SW 1271 (cell line): Measurements from ENCODE around the gene FILIP1L.

Experiments
- DNase-seq, 2 experiments: peaks; one replicate each; lab custom pipeline; 2025; lab: John Stamatoyannopoulos, UW

The FILIP1L gene

DNA sequence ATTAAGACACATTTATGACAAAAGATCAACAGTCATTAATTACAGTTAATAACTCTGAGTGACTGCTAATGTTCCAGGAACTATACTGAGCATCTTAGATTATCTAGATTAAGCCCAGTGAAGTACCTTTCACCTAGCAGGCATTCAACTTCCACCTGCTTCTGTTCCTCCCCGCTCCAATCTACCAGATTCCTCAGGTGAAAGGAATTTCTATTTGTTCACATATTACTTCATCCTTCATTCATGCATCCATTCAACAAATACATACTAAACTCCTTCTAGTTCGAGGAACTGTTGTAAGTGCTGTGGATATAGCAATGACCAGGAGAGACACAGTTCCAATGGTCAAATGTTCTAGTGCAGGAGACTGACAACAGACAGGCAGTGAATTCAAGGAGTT lies 139.3 kb downstream of the FILIP1L start:
- DNase-seq = no peak

DNA sequence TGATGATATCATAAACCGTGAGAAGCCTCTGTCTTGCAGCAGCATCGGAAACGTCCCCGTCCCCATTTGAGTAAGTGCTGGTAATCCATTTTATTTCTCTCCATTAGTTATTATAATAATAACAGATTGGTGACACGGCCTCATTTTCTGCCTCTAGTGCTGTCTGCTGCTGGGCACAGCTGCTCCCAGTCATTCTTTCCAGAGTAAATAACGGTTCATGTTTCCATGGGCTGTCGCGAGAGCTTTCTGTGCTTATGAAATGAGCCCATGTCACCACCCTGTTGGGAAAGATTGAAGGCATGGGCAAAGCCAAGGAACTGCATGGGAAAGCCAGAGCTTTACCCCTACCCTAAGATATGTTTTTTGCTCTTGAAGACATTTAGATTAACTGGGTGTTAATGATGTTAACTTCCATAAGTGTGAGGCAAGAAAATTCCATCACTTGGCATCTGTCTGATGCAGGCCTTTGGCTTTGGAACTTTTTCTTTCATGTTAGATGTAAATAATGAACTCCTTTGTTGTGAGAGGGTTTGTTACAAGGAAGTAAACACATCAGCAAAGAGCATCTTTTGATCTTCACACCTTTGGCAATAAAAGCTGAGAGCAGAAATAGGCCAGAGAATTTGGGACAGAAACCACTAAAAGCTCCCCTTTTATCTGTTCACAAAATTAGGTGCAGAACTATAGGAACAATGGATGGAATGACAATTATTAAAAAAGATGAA lies 141.8 kb downstream of the FILIP1L start:
- DNase-seq = no peak

DNA sequence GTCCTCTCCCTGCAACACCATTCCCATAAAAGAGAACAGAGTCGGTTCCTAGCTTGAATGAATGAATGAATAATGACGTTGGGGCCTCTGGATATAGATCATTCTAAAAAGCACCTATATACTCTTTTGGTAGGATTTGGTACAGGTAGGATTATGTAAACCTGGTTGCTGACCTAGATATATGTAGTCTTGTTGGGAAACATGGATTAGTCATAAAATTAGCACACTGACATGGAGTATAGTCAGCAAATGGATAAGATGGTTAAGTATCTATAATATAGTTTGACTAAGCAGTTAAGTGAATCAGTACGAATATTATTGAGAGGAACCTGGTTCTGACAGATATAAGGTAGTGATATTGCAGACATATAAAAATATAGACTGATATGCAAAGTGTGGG lies 142.5 kb downstream of the FILIP1L start:
- DNase-seq = no peak

DNA sequence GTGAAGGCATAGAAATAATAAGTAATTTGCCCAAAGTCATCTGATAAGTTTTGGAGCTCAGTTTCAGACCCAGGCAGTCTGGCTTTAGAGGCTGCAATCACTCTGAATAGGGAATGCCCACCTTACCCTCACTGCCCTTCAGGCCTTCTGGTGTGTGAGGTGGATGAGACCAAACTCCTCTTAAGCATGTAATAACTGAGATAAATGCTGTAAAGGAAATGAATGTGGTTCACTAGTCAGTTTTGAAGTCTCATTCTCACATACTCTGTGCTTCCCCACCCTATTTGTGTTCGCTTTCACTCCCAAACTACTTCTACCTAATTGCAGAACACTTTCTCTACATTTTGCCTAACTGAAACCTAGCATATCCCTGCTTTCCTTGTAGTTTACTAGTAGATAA lies 144.1 kb downstream of the FILIP1L start:
- DNase-seq = no peak

DNA sequence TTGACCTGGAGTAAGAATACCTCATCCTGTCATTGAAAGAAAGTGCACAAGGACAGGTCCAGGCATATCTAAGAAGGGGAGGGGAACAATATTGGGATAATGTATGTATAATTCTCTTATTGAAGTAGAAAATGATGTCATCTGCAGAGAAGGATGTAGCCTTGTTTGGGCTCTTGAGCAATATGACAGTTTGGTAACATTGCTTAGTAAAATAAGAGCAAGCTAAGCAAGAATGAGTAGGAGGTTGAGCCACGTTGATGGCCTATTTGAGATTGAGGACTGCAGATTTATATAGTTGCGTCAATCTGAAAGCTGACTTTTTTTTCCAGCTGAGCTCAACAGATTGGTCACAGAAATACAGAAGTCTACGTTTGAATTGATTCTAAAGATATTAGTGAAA lies 145.2 kb downstream of the FILIP1L start:
- DNase-seq = no peak

DNA sequence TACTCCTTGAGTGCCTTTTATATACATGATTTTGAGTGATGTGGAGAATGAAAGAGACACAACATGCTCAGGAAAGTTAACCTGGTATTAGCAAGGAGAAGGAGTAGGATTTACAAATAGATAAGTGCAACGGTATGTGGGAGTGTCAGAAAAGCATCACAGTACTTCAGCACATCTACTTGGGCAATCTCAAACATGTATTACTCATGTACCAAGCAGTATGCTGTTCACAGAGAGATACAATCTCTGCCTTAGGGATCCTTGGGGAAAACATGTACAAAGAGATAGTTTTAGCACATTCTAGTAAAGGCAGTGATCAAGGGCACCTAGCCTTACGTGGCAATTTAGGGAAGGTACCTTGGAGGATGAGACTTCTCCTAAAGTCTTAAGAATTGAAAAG lies 146.5 kb downstream of the FILIP1L start:
- no peak for DNase-seq

DNA sequence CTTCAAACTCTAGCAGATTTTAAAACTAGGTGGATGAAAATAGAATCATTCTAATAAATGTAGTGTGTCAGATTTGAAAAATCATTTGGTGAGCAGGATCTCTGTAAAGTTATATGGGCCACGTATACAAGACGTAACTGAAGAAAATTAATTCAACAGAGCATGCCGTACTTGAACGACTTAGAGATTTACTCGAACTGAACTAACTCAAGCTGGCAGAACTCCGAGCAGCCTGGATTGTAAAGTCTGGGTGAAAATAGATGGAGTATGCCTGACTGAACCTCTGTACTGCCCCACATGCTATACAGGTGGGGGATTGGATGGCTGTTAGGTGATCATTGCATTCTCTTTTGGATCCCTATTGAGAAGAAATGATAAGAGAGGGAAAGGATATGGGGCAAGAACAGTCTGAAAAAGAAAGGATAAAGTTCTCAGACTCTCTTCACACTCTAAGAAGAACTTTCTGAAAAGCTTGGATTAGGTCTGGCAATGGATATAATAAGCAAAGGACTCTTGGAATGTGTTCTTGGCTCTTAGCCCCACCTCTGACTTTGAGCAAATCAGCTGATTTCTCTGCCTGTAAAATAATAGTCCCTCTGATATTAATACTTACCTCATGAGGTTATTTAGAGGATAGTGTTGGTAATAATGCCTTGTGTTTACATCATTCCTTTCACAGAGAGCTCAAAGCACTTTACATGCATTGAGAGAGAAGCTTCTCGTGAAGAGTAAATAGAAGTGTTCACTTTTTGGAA lies 147.5 kb downstream of the FILIP1L start:
- DNase-seq = no peak

DNA sequence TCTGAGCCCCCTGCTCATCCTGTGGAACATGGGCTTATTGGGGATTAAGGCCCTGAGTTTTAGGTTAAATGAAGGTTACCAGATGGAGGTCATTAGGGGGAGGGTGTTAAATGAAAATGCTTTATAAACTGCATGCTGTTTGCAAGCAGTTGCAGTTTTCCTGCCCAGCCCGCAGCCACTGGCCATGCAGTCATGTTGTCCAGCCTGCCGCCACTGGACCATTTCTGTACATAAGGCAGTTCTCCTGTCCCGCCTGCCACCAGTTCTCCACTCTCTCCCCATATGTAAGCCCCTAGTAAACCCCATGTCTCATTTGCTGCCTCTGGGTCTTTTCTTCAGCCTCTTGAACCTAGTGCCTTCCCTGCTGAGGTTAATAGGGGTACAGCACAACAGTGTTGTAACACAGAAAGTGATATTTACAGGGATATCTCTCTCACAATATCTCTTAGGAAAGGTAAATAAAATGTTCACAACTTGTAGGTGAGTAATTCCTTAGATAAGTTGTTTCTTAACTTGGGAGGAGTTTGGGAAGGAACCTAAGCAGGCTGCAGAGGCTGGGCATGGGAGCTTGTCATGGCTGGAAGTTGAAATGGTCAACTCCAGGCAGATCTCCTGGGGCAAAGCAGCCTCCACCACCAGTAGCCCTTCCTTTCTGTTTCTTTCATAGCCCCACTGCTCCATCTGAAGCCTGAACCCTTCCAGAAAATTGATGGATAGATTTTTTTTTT lies 148.5 kb downstream of the FILIP1L start:
- no peak for DNase-seq

DNA sequence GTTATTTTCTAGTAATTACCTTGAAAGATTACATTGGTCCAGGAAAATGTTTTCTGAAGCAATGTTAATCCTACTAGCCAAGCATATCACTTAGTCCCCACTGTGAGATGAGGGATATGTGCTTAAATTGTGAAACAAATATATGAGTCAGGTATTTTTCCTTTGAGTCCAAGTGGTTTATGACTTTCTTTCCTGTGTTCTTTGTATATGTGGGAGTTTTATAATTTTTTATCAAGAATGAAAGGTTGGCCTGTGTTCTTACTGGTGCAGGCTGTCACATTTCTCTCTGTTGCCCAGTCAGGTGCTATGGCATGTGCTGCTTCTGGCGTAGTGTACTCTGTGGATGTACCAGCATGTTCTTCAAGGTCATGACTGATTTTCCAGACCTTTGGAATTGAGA lies 149.2 kb downstream of the FILIP1L start:
- DNase-seq = no peak

DNA sequence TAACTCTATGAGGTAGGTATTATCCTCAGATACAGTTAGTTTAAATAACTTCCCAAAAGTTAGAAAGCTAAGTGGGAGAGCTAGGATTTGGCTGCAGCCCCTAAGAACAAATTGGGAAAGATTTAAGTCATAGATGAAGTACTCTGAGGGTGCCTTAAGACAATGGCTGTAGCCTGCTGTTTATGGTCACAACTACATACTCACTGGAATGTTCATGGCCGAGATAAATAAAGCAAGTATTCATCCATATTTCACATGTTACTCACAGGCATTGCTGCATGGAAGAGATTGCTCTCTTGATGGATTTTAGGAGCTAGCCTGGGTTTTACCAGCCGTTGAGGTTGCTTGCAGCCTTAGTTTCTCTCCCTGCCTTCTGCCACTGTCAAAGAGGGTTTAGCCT lies 151.6 kb downstream of the FILIP1L start:
- no peak for DNase-seq

DNA sequence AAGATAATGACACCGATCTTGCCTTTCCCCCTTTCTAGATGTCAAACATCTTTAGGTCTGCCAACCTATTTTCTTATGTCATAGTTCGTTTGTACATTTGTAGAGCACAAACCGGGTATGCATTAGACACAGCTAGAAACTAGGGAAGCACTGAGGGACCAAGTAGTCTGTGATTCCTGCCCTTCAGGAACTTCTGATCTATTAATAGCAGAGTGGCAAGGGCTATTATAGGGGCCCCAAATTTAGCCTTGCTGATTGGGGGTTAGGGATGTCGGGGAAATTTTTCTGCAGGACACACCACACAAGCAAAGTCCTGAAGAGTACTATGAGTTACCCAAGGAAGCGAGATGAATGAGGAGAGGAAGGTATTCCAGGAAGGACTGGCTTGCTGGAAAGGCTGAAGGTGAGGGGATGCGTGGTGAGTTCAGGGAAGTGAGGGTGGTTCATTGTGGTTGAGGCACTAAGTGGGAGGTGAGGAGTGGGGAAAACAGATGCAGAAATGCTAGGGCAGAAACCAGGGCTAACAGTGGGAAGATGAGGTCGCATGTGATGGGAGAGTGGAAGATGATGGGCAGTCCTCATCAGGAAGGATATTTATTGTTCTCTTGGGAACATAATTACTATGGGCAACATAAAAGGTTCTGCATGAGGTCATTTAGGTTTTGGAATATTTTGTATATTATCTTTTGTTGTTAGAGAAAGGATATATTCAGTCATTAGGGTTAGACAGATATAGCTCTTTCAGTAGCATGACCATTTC lies 152.4 kb downstream of the FILIP1L start:
- DNase-seq = no peak

DNA sequence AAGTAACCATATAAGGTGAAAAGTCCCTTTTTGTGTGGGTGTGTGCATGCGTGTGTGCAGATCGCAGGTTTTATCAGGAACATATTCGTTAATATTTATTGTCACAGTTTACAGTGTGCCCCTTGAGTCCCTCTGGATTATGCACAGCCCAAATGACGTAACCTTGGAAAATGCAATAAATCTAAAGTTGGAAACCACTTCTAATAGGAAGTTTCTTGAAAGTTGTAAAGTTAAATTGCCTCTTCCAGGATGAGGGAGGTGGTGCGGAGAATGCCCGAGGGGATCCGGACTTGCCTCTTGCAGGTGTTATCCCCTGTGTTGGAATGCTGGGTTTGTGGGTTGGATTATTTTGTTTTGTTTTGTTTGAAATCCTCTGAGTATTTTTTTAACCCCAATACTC lies 153.4 kb downstream of the FILIP1L start:
- no peak for DNase-seq

DNA sequence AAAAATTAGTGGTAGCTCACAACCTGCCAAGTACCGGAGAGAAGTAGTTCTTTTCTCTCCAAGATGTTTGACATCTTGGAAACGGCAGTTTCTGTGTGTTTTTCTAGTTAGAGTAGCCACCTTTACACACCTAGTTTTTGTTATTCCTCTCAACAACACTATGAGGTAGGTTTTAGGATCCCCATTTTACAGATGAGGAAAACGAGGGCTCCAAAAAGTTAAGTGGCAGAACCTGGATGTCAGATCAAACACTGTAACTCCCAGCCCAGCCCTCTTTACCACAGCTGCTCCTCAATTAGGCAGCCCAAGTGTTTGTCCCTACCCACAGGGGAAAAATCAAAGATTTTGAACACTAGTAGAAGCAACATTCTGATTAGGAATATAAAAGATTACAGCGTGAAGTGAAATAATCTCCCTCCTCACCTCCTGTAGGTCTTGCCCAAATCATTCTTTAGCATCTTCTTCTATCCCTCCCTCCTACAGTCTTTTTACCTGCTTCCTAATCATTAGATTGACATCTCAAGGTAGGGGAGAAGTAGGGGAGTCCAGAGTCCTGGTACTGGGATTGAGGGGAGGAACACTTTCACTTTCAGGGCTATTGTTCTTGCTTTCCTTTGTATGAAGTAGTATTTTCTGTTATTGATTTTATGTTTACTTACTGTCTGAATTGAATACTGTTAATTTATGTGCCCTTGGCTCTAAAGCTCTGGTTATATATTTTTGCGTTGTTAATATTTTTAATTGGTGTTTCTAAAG lies 154.0 kb downstream of the FILIP1L start:
- no peak for DNase-seq

DNA sequence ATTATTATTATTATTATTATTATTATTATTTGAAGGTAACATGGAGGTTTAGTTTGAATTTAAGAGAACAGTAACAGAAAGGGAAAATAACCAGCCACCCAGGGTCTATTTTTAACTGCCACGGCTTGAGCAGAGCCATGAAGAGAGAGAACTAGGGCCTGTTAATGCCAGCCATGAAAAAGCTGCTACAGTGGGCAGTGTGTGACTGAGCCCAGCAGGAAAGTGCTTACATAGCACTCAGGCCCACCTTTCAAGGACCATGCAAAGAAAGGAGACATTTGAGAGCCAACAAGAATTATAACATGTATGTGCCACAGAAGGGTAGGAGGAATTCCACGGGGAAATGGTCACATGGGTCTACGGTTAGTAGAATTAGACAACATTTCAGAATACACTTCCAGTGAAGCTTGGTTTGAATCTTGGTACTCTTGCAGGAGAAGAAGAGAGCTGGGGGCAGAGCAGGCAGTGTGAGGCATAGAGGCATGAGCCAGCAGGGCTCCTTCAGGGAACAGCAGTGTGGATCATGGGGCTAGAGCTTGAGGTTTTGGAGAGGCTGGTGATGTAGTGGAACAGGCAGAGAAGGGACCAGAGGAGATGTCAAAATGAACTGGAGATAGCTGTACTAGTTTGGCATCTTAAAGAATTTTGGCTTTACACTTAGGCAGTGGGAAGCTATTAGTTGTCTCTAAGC lies 155.9 kb downstream of the FILIP1L start:
- DNase-seq = no peak

DNA sequence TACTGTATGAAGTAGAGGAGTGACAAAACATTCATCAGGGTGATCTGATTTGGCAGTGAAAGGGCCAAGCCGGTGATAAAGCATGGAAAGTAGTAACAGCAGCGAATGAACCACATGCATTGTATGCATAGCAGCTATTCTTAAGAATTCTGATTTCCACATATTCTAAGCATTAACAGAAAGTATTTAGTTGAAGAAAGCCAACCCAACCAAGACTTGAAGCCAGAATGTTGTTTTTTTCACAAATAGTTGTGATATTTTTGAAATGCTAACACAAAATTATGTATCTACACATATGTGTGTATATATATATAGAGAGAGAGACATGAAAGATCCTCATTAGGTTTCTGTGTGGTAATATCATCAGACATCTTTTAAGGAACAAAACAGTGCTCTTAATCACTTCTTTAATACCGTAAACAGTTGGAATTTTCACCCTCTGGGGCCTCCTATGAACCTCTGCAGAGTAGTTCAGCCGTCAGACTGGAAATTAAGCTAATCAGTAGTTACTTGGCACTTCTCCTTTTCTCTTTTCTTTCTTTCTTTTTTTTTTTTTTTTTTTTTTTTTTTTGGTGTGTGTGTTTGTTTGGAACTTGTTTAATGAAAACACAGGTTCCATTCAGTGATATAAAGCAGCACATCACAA lies 157.0 kb downstream of the FILIP1L start:
- DNase-seq = no peak

DNA sequence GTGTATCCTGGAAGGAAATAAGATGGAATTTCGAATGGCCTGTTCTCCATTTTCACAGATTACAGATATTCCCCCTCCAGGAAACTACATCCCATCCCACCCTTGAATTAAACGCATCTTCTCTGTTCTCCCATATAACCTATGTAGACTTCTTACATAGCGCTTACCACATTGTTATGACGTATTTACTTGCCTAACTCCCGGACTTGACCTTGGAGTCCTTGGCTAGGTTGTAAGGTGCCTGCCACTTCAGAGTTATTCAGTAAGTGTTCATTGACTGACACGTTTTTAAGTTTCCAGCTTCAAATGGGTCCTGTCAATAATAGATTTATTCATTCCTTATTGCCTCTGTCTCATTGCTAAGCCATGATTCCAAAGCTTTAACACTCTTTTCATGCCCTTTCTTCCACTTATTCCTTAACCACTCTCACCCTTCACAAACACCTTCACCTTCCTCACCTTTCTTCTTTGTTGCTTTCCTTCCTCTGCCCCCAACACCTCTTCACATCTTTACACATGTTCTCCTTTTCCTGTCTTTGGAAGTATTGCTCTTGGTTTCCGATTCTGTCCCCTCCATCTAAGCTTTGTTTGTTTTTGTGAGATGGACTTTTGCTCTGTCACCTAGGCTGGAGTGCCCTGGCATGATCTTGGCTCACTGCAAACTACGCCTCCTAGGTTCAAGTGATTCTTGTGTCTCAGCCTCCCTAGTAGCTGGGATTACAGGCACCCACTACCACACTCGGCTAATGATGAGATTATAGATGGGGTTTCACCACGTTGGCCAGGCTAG lies 158.3 kb downstream of the FILIP1L start:
- no peak for DNase-seq

DNA sequence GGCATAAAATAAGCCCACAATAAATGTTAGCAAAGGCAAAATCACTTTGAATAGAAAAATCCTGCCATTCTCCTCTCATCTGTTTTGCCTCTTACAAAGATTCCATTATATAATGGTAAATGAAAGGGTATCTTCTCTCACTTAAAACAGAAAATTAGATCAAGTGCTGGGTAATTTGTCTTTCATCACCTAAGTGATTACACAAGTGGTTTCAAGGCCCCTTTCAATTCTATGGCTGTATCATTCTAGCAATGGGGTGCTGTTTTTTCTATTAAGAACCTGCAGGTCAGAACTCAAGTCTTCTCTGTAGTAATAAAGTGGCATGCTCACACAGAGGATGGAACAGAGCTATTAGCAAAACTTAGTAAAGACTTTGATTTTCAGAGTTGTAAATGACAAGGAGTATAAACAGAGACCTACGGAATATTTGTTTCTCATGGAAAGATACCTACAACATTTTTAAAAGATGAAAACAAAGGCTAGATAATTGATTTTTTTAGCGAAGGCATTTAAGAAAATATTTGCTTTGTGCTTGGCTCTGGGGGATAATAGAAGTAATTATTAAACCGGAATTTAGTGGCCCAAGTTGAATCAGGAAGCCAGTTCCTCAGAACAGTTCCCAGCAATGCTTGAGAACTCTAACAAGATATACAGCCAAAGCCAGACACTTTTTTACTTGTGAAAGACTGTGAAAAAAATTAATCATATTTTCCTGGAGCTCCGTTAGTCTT lies 159.2 kb downstream of the FILIP1L start:
- no peak for DNase-seq

DNA sequence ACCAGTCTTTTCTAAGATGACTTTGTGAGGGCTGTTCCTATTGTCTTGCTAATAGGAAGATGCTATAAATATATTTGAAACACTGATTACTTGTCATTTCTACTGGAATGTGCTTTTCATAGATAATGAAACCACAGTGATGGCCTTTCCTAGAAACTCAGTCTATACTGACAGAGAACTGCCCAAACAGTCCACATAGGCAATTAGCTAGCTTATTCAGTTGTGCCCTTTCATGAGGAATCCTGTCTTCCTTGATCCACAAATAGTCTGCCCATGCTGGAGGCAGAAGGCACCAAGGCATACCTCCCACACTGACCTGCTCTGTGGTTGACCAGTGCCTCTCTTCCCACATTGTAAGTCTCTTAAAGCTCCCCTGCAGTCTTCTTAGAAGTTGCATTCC lies 160.7 kb downstream of the FILIP1L start:
- no peak for DNase-seq

DNA sequence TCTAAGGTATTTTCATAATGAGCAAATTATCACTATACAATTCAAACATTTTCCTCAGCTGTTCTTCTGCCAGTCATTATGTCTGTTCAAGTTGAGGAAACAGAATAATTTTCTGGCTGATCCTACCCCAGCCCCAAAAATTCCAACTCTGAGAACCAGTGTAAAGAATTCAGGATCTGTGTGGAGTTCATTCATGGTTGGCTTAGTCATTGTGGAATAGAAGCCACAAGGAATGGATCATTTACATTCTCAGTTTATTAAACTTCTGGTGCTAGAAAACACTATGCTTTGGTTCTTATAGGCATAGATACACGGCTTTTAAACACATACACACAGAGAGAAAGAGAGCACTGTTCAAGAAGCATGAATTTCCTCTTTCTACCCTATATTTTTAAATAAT lies 162.0 kb downstream of the FILIP1L start:
- DNase-seq = peak in 1 of 2 experiments; percentile 44
